Muscle of arm (tissue), 12 donors: ENCODE results near the gene PLXDC2. TPM values are rescaled to one million over a fixed set of nuclear protein-coding genes. Genes with fewer than 3 reads are reported as not detected.
A peak's percentile ranks its signal among the peaks of the same experiment; 100 is the strongest.
"Not testable (repeated sequence)": the region's sequence is repeated elsewhere in the genome, so short reads cannot be mapped to it uniquely, and the experiment has no call there.

Experiments used
- DNase-seq: peaks from one replicate; pipeline ENCODE4 v3.0.0-alpha.2; 2013
- polyA plus RNA-seq, 12 donors: library from polyadenylated mRNA; unstranded; fragments of 120-200 nt; gene quantifications; one replicate each; pipeline ENCODE4 v1.2.1, GENCODE V29; 2013; ENCODE audit not compliant: insufficient read length in 12 of 12

Gene PLXDC2
- polyA plus RNA-seq, 12 donors = 25.6 to 76.8 (median 42.6) TPM

GRCh38 chr10:20181434-20181833 lies 365.2 kb downstream of the PLXDC2 start:
- DNase-seq = no peak

DNA sequence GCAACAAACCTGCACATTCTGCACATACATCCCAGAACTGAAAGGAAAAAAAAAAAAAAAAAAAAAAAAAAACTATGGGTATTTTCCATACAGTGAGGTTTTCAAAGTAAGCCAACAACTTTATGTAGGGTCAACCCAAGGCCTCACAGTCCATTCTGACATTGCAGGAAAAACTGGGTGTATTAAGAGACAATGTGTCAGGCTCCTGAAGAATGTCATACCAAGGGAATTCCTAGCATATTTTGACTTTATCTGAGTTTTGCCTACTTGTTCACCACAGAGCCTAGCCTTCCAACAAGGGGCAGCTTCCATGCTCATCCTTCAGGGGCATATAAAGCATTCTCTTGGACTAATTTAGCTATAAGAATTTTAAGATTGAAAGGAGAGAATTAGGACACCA lies 368.9 kb downstream of the PLXDC2 start:
- DNase-seq = no peak

- DNase-seq = not testable (repeated sequence)
Observed at GRCh38 chr10:20191392-20191791, 375.2 kb downstream of the PLXDC2 start.

DNA sequence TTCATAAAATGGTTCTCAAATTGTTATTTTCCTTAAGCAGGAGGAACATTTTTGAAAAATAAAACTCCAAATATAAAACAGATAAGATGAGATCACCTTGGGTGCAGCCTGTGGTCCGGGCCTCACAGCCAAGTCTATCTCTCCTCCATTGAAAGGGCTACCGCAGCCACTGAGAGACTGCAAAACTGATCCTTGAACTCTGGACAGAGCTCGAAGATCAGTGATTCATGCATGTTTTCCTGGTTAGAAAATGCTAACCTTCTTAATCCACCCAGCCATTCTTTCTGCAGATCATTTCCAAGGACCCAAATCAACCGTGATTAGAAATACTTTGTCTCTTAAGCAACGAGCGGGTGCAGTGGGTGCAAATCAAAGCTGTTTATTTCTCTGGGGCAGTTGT lies 378.8 kb downstream of the PLXDC2 start:
- no peak for DNase-seq

GRCh38 chr10:20200758-20201157 lies 384.5 kb downstream of the PLXDC2 start:
- no peak for DNase-seq

GRCh38 chr10:20202337-20202736 lies 386.1 kb downstream of the PLXDC2 start:
- DNase-seq = no peak

DNA sequence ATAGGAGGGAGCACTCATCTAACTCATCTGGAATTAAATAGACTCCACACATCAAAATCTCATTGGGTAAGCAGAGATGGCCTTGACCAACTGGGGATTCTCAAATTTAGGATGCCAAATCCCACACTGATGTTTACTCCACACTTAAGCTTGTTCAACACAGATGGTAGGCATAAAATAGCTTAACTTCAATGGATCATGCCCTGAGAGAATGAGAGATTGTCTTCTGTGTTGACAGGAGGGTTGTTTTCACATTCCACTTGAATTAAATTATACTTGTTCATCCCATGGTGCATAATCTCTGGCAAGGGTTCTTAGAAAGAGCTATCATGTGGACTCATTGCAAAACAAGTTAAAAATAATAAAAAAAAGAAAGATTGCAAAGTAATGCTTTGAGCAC lies 391.4 kb downstream of the PLXDC2 start:
- peak; percentile 43 for DNase-seq

GRCh38 chr10:20209098-20209497 lies 392.9 kb downstream of the PLXDC2 start:
- not testable (repeated sequence) for DNase-seq

- DNase-seq = no peak
Observed at GRCh38 chr10:20215547-20216152, 399.4 kb downstream of the PLXDC2 start.

DNA sequence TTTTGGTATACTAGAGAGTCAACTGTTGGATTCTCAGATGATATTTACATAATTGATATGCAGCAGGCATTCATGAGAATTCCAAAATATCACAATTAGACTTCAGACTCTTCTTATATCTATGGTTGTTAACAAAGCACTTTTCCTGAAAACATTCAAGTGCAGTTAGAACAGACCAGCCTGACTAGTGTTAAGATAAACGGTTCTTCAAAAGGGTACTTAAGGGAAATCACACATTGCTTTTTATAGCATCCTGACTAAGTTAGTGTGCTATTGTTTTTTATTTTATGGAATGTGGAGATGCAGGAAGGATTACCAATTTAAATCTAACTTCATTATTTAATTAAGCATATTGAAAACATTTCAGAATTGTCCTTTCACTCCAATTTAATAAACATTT lies 405.1 kb downstream of the PLXDC2 start:
- DNase-seq = no peak

- no peak for DNase-seq
Observed at GRCh38 chr10:20228729-20229128, 412.5 kb downstream of the PLXDC2 start.

- no peak for DNase-seq
Observed at GRCh38 chr10:20232079-20232705, 416.0 kb downstream of the PLXDC2 start.

- DNase-seq = no peak
Observed at GRCh38 chr10:20233423-20233822, 417.2 kb downstream of the PLXDC2 start.

- no peak for DNase-seq
Observed at GRCh38 chr10:20234579-20234978, 418.3 kb downstream of the PLXDC2 start.

DNA sequence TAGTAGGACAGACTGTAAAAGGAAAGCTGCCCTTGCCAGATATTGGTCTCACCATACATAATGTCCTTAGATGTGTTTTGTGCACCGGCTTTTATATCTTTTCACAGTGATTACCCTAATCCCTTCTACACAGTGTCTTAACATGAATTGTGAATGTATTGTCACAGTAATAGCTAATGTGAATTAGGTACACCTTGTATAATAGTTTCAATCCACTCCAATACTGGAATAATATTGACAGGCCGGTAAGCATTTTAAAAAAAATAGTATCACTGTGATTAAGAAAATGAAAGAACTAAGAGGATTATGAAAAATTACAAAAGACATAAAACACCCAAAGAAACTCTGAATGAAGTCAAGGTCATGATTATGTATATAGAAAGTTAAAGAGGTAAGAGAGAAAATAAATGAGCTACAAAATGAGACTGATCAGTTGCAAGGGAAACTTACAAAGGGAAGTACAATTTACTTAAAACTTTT lies 420.9 kb downstream of the PLXDC2 start:
- DNase-seq = no peak

DNA sequence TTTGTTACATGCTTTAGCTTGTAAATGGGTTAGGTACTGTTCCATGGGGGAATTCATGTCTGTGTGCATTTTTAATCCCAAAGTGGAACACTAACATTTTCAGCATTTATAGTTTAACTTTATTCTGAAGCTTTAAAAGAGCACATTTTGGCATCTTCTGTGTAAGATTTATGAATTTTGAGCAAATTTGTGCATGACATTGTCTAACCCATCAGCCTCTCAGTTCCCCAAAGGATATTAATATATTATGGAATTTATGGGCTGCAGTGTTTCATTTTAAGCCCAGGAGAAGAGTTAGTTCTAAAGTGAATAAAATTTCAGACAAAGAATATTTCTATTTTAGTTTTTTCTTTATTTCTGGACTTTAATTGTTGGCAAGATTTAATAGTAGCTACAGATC lies 421.4 kb downstream of the PLXDC2 start:
- DNase-seq = peak; percentile 28

GRCh38 chr10:20240643-20241042 lies 424.4 kb downstream of the PLXDC2 start:
- DNase-seq = no peak

DNA sequence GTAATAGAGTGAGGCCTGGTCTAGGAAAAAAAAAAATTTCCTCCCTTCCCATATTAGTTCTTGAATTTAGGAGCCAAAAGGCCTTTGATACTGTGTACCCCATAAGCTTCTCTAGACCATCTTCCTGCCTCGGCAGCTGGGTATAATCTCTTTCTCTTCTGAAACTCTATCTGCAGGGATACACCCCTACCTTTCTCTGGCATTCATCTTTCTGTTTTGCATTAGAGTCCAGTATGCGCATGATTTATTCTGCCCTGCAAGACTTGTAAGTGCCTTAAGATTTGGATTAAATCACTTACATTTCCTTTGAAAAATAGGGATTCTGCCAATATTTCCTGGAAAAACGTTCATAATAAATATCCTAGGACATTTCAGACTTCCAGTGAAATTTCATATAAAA lies 431.2 kb downstream of the PLXDC2 start:
- no peak for DNase-seq

GRCh38 chr10:20247891-20248708 lies 431.9 kb downstream of the PLXDC2 start:
- peak; percentile 28 for DNase-seq

- peak; percentile 85 for DNase-seq
Observed at GRCh38 chr10:20254078-20254477, 437.8 kb downstream of the PLXDC2 start.

DNA sequence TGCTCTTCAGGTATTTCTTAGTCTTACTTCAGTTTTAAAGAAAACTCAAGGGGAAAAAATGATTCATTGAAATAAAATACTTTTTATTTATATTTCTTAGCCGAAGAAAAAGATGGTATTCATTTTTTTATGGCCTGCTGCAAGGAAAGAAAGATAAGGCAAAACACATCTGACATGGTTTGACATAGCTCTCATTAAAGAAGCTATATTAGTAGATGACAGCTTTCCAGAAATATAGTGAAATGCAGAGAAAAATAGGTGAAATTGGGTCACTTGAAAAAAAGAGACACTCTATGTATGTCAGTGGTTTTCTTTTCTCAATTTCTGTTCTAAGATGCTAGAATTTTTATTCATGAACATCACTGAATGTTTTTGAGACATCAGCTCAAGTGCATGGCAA lies 438.3 kb downstream of the PLXDC2 start:
- DNase-seq = no peak

DNA sequence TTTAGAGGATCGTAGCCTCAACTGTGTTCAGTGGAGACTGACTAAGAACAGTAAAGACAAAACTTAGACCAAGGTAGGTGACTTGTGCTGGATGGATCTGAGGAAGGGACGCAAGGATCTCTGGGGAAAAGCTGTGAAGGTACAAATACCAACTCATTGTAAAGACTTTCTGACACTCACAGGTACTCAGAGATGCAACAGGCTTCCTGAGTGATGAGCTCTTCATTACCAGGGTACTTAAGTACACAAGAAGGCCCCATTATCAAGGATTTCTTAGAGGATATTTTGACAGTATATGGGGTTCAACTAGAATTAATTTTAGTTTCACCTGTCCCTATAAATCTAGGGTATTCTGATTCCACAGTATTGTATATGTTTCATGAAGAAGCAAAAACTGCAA lies 440.7 kb downstream of the PLXDC2 start:
- no peak for DNase-seq

DNA sequence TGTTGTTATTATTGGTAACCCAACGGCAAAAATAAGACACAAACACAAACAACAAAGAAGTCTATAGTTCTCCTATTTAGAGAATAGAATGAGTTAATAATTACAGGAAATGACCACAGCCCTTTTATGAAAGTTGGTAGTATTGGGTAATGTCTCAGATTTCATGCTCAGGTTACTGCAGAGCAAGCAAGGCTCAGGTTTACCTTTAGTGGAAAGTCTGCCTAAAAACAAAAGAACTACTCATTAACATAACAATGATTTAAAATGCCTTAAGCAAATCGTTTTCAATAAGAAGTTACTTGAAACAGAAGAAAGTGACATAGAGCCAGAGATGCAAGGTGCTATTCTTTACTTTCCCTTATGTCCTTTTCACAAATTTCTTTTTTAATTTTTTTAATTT lies 441.2 kb downstream of the PLXDC2 start:
- no peak for DNase-seq
